Lung (tissue), 12 donors: Measurements from ENCODE around the gene ARSB. TPM values are rescaled to one million over a fixed set of nuclear protein-coding genes. Genes with fewer than 3 reads are reported as not detected.

Experiments used
- ATAC-seq: fragments of 200-7000 bp; cut with Tn5 transposase; one replicate; pipeline ENCODE4 v1.9.1; 2020; ENCODE audit warnings: moderate number of reproducible peaks; ENCODE audit not compliant: insufficient read depth, low FRiP score
- DNase-seq, 3 donors: peaks; one replicate each; pipeline ENCODE4 v3.0.0-alpha.2; 2013 to 2017
- H3K27ac ChIP-seq, 2 donors: one replicate each; pipeline ENCODE4 v1.5.1; 2013; ENCODE audit warnings: mild to moderate bottlenecking in 2 of 2, moderate library complexity in 2 of 2, control low read depth in 1 of 2, inconsistent platforms in 1 of 2, low read depth in 1 of 2, low read length in 1 of 2
- H3K27me3 ChIP-seq, 3 donors: one replicate each; pipeline ENCODE4 v1.5.1; 2013; ENCODE audit warnings: low read length in 2 of 3; ENCODE audit not compliant: control insufficient read depth in 3 of 3, insufficient read depth in 3 of 3
- H3K36me3 ChIP-seq, 4 donors: one replicate each; pipeline ENCODE4 v1.5.1; 2013; ENCODE audit warnings: low read length in 4 of 4, mild to moderate bottlenecking in 1 of 4, moderate library complexity in 1 of 4; ENCODE audit not compliant: control insufficient read depth in 4 of 4, insufficient read depth in 4 of 4
- H3K4me1 ChIP-seq, 5 donors: one replicate each; pipeline ENCODE4 v1.5.1; 2013; ENCODE audit warnings: low read length in 5 of 5, mild to moderate bottlenecking in 2 of 5, moderate library complexity in 1 of 5; ENCODE audit not compliant: control insufficient read depth in 5 of 5, insufficient read depth in 5 of 5
- H3K4me3 ChIP-seq: one replicate; pipeline ENCODE4 v1.5.1; 2013; ENCODE audit warnings: mild to moderate bottlenecking, control low read depth, moderate library complexity
- H3K9ac ChIP-seq, 2 donors: one replicate each; pipeline ENCODE4 v1.5.1; 2013; ENCODE audit warnings: low read length in 2 of 2, control low read depth in 1 of 2; ENCODE audit not compliant: insufficient read depth in 1 of 2
- H3K9me3 ChIP-seq, 4 donors: one replicate each; pipeline ENCODE4 v1.5.1; 2013; ENCODE audit warnings: low read length in 3 of 4, mild to moderate bottlenecking in 1 of 4, moderate library complexity in 1 of 4; ENCODE audit not compliant: control insufficient read depth in 4 of 4, insufficient read depth in 3 of 4
- CTCF ChIP-seq: IDR thresholded peaks from 2 replicates; pipeline ENCODE4 v1.5.1; 2012; ENCODE audit warnings: mild to moderate bottlenecking; ENCODE audit errors: control extremely low read depth, extremely low read depth
- WGBS, 2 donors: extraction: QIAGEN DNeasy Blood & Tissue Kit; methylation state at CpG; one replicate each; pipeline ENCODE4 v1.1.7; 2013; 5-methylcytosine and 5-hydroxymethylcytosine counted together
- polyA plus RNA-seq, 2 donors: library from polyadenylated mRNA; stranded (reverse); fragments of 200-250 nt; gene quantifications; one replicate each; pipeline ENCODE4 v1.2.1, GENCODE V29; 2013
- total RNA-seq, 2 donors: library from RNA; depleted of rRNA in 1 of 2; stranded (reverse); fragments of >200 nt in 1 of 2; gene quantifications; one replicate each; pipeline ENCODE4 v1.2.1, GENCODE V29; 2014 to 2021
- donor health status: control.
- donor health status: control.
- donor health status: Bipolar disorder and iron deficiency.
- donor health status: healthy.
- donor health status: DM: yes; HTN: yes; CAD: no.

The ARSB gene
- total and polyA plus RNA-seq, 4 donors: 3.2 to 17.3 (median 11.1) TPM

GRCh38 chr5:78926252-78926651 lies 58.9 kb downstream of the ARSB start:
- Histone ChIP-seq H3K27ac (no peak overlapping the region), H3K36me3 (peaks cover 0 to 11% (median 0%) of the 10 kb centered on the region in 4 donors), H3K4me1 (peaks cover 0 to 10% (median under 1%) of the 10 kb centered on the region in 5 donors), H3K4me3 (no peak overlapping the region), H3K27me3 (no peaks in the 10 kb centered on the region), H3K9ac (no peak overlapping the region), H3K9me3 (no peaks in the 10 kb centered on the region)
- no peak for ATAC-seq
- WGBS, 2 donors: 94% methylated on average over 2 of the region's 2 CpGs
- no peak for TF ChIP-seq CTCF
- DNase-seq: no peak

- Histone ChIP-seq H3K9ac (no peak overlapping the region), H3K9me3 (no peaks in the 10 kb centered on the region), H3K27me3 (no peaks in the 10 kb centered on the region), H3K36me3 (peaks cover 0 to 11% (median 0%) of the 10 kb centered on the region in 4 donors), H3K27ac (no peak overlapping the region), H3K4me1 (peaks cover 0 to 2% (median 0%) of the 10 kb centered on the region in 5 donors), H3K4me3 (no peak overlapping the region)
- 69 to 81% methylated on average over 6 of the region's 6 CpGs for WGBS, 2 donors
- DNase-seq: no peak
- ATAC-seq: no peak
- TF ChIP-seq CTCF: no peak
Measured at GRCh38 chr5:78925129-78925876, 59.8 kb downstream of the ARSB start.

- ATAC-seq (no peak), DNase-seq (no peak)
- peaks cover 0 to 13% (median 0%) of the 10 kb centered on the region in 4 donors for H3K36me3 ChIP-seq
- H3K4me3 ChIP-seq: no peak overlapping the region
- 94 to 96% methylated on average over 1 of the region's 1 CpG for WGBS, 2 donors
- H3K27ac ChIP-seq: no peak overlapping the region
- no peaks in the 10 kb centered on the region for H3K27me3 ChIP-seq
- H3K9me3 ChIP-seq: no peaks in the 10 kb centered on the region
- H3K4me1 ChIP-seq: peaks cover 0 to 2% (median 0%) of the 10 kb centered on the region in 5 donors
- TF ChIP-seq CTCF: no peak
- no peak overlapping the region for H3K9ac ChIP-seq
Measured at GRCh38 chr5:78923622-78923970, 61.5 kb downstream of the ARSB start.
